ENCODE results near the gene MVB12B.

The MVB12B gene

GRCh38 chr9:126411225-126411947 is 84.8 kb downstream of the MVB12B start:
- DNase-seq: no peak

GRCh38 chr9:126411948-126412284 is 85.3 kb downstream of the MVB12B start:
- DNase-seq: no peak

- no peak for DNase-seq
Measured at GRCh38 chr9:126412905-126413304, 86.3 kb downstream of the MVB12B start.

- DNase-seq: no peak
Measured at GRCh38 chr9:126413391-126414068, 86.9 kb downstream of the MVB12B start.

GRCh38 chr9:126415741-126416370 is 89.2 kb downstream of the MVB12B start:
- no peak for DNase-seq

GRCh38 chr9:126417043-126417442 is 90.4 kb downstream of the MVB12B start:
- no peak for DNase-seq

GRCh38 chr9:126417684-126418083 is 91.1 kb downstream of the MVB12B start:
- no peak for DNase-seq

- no peak for DNase-seq
Measured at GRCh38 chr9:126418608-126419007, 92.0 kb downstream of the MVB12B start.

- DNase-seq: no peak
Measured at GRCh38 chr9:126419475-126419874, 92.8 kb downstream of the MVB12B start.

- no peak for DNase-seq
Measured at GRCh38 chr9:126420135-126420534, 93.5 kb downstream of the MVB12B start.

GRCh38 chr9:126420643-126421564 is 94.3 kb downstream of the MVB12B start:
- no peak for DNase-seq

GRCh38 chr9:126421567-126422428 is 95.2 kb downstream of the MVB12B start:
- no peak for DNase-seq

- no peak for DNase-seq
Measured at GRCh38 chr9:126423142-126423915, 96.7 kb downstream of the MVB12B start.

GRCh38 chr9:126423916-126424185 is 97.2 kb downstream of the MVB12B start:
- DNase-seq: no peak

- DNase-seq: no peak
Measured at GRCh38 chr9:126424511-126424910, 97.9 kb downstream of the MVB12B start.

GRCh38 chr9:126428534-126429175 is 102.0 kb downstream of the MVB12B start:
- no peak for DNase-seq

- DNase-seq: no peak
Measured at GRCh38 chr9:126429190-126429589, 102.6 kb downstream of the MVB12B start.

- DNase-seq: no peak
Measured at GRCh38 chr9:126430124-126430523, 103.5 kb downstream of the MVB12B start.

GRCh38 chr9:126431077-126431742 is 104.6 kb downstream of the MVB12B start:
- no peak for DNase-seq

GRCh38 chr9:126432659-126433058 is 106.0 kb downstream of the MVB12B start:
- no peak for DNase-seq
